HG02642 (cell line): ENCODE data around the gene ANO3.
A peak's percentile ranks its signal among the peaks of the same experiment; 100 is the strongest.
"Not testable (repeated sequence)": the region's sequence is repeated elsewhere in the genome, so short reads cannot be mapped to it uniquely, and the experiment has no call there.

Experiments used
- ATAC-seq: cut with Tn5 transposase; IDR thresholded peaks from one replicate; pipeline ENCODE4 v1.9.1; 2021; ENCODE audit warnings: mild to moderate bottlenecking; ENCODE audit not compliant: unreplicated experiment, poor library complexity

ANO3 gene

DNA sequence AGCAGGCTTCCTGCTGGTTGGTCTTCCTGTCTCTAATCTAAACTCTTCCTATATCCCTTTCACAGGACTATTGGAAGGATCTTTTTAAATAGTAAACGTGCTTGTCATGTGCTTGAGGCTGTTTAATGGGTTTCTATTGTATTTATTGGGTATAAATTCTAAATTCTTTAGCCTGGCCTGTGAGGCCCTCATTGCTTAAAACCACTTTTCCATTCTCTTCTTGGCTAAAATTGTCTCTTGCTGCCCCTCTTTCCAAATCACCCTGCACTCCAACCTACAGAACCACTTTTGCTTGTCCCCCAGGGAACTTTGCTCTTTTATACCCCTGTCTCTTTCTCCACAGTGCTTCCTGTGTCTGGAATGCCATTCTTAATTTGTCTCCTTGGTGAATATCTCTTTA lies 286.5 kb downstream of the ANO3 start:
- ATAC-seq, result no peak

DNA sequence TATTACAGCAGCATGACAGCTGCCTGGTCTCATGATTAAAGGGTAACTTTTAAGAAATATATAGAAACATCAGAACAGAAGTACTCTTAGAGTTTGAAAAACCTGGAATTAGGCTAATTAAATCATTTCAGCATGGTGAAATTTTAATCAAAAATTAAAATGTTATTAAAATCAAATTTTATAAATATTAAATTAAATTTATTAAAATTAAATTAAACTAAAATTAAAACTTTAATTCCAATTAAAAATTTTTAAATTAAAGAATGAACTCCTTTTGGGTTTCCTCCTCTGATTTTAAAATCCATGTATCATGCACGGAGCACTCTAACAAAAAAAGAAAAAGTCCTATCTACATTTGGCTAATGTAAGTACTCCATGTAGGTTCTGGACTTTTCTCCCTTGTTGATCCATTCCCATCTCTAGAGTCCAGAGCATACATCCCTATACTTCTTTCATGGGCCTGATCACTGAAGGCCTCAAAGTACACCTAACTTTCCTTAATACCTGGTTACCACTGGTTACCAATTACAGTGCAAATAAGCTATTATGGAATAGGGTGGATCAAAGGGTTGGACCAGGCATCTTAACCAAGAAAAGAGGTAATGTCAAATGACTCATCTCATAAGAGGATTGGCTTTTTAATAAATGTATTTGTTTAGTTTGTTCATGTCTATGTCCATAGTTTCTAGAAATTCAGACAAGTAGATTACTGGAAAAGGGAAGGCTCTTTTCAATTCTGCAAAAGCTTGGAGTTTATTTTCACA lies 288.5 kb downstream of the ANO3 start:
- no peak for ATAC-seq

DNA sequence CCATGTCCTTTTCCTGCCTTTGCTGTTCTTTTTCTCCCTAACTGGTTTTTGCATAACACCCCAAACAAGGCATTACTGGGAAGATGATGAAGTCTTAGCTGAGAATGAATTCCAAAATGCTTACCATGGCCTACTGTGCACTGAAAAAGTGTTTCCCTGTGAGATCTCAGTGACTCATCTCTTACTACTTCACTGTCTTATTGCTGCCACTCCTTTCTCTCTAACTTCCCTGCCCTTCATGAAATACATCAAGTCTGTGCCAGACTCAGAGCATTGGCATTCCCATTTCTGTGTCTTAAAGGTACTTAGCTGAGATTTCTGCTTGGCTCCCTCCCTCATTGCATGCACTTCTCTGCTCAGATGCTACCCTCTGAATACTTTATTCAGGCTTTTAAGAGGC lies 289.2 kb downstream of the ANO3 start:
- no peak for ATAC-seq

DNA sequence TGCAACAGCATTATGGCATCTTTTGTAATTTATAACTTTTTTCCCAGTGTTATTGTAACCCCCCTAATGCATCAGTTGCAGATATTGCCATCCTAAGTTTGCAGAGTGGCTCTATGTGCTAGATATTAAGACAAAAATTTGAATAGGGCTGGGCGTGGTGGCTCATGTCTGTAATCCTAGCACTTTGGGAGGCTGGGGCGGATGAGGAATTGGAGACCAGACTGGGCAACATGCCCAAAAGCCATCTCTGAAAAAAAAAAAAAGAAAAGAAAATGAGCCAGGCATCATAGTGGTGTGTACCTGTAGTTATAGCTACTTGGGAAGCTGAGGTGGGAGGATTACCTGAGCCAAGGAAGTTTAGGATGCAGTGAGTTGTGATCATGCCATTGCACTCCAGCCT lies 290.3 kb downstream of the ANO3 start:
- ATAC-seq, result no peak

DNA sequence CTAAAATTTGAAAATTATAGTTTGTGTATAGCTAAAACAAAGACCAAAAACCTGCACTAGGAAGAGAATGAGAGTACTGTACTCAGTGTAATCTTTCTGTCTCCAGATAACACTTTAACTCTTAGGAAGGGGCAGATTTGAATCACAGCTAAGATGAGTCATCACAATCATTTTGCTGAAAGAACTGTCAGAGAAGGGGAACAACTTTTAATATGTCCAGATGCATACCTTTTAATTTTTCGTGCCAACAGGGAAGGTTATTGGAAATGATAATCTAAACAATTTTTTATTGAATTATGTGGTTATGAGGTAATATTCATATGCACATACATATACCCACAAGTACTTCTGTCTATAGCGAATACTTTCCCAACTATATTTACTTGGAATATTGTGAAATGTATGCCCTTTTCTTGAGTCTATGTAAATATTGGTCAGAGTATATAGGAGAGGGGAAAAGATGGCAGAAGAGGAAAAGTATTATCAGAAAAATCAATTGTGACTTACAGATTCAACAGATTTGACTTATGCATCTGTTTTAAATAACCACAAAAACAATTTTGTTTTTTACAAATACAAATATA lies 291.2 kb downstream of the ANO3 start:
- ATAC-seq, result no peak

DNA sequence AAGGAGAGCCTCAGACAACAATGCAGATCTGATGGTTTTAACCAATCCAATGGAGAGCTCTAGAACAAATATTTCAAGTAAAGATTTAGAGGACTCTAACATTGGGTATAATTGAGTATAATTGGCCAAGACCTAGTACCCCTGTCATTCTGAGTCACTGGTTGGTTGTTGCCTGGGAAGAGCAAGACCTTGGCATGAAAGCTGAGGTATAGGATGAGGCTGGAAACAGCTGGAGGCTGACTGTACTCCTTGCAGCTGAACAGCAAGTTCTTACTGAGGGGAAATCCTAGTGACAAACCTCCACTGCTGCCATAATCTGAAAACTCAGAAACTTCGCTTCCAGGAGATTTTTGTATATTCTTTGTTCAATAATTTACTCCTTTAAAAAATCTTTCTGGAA lies 294.4 kb downstream of the ANO3 start:
- ATAC-seq, result no peak

DNA sequence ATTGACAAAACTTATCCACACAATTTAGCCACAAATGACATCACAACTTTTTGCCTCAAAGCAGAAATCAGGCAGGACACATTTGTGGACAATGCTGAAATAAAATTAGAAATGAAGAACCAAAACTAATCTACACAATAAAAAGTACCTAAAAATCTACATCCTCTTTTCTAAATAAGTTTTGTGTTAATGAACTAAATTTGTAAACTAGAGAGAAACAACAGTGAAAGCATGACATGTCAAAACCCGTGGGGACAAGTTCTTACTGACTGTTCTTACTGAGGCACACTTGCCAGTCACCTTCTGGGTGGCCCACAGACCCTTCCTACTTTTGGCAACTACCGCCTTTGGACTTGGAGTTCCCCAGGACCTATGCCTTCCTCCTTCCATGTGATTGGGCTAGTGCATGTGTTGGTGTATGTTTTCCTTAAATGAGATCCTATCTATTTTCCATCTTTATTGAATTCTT lies 300.8 kb downstream of the ANO3 start:
- peak; percentile 79 for ATAC-seq

DNA sequence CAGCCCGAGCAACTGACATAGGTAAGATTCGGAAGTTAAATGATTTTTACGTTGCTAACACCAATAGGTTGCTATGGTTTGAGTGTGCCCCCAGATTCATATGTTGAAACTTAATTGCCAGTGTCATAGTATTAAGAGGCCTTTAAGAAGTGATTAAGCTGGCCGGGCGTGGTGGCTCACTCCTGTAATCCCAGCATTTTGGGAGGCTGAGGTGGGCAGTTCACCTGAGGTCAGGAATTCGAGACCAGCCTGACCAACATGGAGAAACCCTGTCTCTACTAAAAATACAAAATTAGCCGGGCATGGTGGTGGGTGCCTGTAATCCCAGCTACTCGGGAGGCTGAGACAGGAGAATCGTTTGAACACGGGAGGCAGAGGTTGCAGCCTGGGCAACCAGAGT lies 311.4 kb downstream of the ANO3 start:
- not testable (repeated sequence) for ATAC-seq

DNA sequence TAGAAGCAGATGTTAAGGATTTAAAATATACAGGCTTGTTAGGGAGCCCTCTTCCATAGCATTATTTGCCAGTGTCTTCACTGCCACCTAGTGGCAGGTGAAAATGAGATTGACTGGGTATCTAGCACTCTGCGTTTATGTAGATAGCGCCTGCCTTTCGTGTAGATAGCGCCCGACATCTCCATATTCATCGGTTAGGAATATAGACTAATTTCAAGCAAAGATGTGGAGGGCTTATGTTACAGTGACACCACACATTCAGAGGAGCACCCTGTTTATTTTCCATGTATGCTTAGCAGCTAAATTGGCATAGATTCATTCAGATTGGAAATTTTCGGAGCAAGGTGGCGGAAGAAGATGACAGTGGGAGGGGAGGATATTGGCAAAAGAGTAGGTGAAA lies 318.0 kb downstream of the ANO3 start:
- ATAC-seq, result peak; percentile 99

DNA sequence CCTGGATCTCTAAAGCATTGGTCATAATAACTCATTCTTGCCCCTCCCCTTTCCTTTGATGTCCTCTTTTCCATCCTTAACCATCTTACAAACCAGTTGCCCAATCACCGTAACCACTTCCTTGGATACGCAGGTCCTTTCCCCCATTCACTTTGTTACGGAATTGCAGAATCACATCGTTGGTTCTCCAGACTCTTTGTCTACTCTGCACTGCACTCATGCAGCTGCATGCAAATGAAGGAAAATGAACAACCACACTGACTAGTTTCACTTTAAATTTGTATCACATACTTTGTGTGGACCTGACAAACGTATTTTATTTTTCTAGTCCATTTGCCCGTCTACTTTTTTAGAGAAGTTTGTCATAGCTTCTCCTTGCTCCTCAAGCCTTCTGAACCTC lies 320.0 kb downstream of the ANO3 start:
- no peak for ATAC-seq

DNA sequence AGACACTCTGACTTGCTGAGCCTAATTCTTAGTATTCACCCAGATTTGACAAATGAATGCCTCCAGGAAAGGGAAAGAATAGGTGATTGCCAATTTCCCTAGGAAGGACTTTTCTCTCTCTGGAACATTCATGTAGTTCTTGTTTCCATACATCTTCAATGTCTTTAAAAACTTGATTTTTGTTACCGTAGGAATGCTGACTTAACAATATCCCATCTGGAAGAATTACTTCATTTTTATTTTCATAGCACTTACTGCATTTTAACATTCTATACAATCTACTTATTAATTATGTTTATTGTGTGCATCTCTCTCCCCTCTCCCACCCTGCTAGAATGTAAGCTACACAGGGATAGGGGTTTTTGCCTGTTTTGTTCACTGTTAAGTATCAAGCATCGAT lies 323.4 kb downstream of the ANO3 start:
- ATAC-seq, result no peak

DNA sequence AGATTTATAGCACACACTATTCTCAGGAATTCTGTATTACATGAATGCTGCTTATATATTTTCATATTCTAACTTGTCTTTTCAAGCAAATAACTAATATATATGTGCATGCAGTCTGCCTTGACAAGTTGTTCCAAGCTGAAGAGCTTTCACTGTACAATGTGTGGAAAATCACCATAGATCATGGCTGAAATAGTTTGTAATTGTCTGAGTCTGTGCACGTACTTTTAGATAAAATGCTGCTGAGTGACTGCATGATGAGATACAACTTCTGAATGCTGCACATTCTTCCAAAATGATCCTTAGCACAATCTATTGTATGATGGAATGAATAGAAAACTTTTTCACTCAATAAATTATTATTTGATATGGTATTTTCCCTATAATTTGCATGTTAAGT lies 331.0 kb downstream of the ANO3 start:
- no peak for ATAC-seq

DNA sequence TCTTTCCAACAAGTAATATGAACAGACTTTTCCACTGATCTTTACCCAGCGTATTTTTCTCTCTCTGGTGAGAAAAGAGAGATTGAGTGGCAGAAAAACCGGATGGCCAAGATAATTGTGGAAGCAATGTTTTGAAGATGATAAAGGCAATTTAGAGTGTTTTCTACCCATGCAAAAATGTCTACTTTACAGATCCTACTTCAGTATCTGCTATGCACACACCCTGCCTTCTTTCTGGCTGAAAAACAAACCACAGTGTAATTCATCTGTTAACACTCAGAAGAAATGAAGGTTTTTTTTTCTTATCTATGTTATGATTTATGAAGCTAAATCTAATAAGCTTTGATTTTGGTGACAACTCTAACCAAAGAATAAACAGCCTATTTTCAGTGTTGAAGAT lies 333.1 kb downstream of the ANO3 start:
- ATAC-seq, result no peak

DNA sequence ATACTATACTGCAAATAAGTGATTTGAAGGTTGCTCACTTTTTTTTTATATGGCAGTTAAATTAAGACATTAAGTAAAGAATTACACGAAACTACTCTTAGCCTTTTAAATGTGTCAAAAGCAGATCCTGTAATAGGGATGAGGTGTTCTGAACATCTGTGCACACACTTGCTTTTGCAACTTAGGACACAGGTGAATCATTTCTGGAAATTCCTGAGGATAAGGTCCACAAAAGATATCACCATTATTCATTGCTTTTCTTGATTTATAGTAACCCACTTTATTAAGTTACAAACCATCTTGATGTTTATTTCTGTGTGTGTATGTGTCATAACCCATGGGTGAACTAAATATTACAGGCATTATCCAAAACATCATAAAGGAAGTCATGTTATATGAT lies 334.0 kb downstream of the ANO3 start:
- ATAC-seq, result no peak

DNA sequence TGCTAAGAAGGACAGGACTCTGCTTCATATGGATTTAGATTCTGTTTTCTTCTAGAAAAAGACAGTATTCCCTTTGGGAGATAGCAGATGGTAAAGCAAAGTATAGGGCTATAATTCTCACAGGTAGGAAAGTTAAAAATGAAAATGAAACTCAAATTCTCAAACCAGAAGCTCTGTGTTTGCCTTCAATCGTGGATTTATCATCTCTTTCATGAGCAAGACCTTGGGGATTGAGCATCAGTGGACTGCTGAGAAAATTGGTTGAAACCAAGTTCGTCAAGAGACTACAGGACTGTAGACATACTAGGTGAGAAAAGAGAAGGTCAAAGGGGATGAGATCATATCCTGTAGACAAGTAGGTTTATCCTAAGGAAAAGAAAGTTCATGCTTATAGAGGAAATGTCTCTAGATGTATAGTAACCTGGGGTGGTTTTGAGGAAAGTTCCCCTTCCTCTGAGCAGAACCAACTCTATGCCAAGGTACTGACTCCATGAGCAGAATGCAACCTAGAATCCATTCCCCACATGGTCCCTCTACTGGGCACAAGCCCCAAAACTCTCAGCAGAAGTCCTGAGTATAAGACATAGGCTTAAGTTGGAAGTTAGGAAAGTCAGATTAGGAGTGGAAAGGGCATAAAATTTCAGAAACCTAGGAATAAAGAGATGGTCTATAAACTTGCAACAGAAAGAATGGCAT lies 343.5 kb downstream of the ANO3 start:
- no peak for ATAC-seq

DNA sequence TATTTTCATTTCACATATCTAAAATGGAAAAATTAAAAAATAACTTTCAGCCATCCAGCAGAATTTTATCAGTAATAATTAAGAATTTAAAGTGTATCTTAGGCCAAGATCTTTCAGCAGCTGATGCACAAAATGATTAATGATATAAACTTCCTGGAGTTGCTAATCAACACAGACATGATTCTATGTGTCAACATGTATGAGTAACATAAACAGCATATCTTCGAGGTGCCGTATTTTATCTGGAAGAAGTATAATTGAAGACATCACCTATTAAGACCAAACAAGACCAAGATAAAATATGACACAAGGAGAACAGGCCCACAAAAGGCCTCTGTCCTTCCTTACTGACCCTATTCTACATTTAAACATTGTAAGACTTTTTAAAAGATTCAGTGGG lies 344.7 kb downstream of the ANO3 start:
- ATAC-seq, result no peak

DNA sequence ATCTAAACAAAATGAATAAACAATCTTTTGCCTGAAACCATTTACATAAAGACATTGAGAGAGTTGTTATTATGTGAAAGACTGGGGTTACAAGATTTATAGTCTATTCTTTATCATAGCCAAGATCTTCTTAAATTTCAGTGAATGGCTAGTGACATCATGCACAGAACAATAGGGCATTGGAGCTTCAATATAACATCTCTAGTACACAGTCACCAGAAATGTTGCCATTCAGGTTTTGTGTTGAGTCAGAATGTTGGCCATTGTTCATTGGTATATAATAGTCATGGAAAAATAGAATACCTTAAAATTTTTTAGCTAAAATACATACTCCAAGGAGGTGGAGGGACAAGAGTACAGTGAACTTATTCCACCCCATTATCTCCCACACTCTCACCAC lies 345.6 kb downstream of the ANO3 start:
- no peak for ATAC-seq

DNA sequence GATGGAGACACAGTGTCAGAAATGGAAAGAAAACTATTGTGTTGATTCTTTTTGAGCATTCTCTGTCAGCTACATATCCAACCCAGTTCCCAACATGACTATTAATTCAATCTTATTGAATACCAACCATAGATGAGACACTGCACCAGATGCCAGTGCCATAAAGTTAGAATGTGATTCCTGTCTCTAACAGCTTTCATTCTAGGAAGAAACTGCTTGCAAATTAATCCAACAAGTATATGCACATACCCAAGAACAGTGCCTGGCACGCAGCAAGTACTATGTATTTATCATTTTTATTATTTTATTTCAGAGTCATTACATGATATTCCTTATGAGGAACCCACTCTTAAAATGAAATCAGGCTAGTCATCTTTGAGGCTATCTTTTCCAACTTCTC lies 355.4 kb downstream of the ANO3 start:
- no peak for ATAC-seq

DNA sequence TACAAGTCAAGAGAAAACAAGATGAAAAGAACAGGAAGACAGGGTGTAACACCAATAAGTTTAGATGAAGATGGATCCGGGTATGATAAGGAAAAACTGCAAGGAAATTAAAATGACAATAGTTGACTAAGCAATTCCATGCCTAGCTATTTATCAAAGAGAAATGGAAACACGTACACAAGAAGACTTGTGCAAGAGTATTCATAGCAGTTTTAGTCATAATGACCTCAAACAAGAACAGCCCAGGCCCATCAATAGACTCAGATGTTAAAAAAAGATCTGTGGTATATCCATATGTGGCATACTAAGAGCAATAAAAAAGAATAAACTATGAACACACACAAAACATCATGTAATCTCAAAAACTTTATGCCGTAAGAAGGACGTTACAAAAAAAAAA lies 356.8 kb downstream of the ANO3 start:
- no peak for ATAC-seq

DNA sequence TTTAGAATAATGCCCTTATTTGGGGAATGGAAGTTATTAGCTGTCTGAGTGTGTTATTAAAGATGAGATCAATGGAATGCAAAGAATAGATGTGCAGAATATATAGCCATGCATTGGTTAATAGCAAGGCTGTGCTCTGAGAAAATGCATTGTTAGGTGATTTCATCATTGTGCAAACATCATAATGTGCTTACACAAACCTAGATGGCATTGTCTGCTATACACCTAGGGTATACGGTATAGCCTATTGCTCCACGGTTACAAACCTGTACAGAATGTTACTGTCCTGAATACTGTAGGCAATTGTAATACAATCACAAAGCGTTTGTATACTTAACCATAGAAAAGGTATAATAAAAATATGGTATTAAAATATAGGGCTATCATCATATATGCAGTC lies 364.4 kb downstream of the ANO3 start:
- no peak for ATAC-seq

DNA sequence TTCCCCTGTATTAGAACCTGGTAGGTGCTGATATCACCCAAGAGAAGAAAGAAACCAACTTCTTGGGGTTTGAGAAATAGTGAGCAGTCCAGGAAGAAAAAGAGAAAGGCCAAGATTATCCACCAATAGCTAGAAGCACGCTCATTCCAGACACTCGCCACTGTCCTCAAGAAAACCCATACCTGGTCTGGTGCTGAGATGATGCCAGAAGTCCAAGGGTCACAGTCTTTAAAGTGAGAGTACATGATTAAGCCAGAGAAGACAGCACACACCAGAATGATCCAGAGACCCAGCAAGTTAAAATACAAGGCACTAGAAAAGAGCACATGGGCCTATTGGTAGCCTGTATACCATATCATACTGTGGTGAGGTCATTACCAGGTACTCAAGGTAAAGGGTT lies 366.3 kb downstream of the ANO3 start:
- ATAC-seq, result no peak
